Loucy (cell line): ENCODE results near the gene RNU6-7.

Source experiments
- H2AFZ ChIP-seq: fragments of 200-600 bp; sonication (generic); 2 replicates; pipeline ENCODE4 v1.6.0; 2016; ENCODE audit warnings: antibody characterized with exemption, mild to moderate bottlenecking, low read length, moderate library complexity
- H3F3A ChIP-seq: fragments of 200-600 bp; 2 replicates; pipeline ENCODE4 v1.6.0; 2016; ENCODE audit warnings: antibody characterized with exemption, low read depth, mild to moderate bottlenecking
- H3K27me3 ChIP-seq: fragments of 200-600 bp; sonication (generic); 2 replicates; pipeline ENCODE4 v1.6.1; 2014; ENCODE audit warnings: low read length, mild to moderate bottlenecking; ENCODE audit not compliant: insufficient read depth, poor library complexity, severe bottlenecking
- H3K36me3 ChIP-seq: fragments of 200-600 bp; sonication (generic); 2 replicates; pipeline ENCODE4 v1.6.1; 2016; ENCODE audit warnings: low read length; ENCODE audit not compliant: insufficient read depth
- H3K4me1 ChIP-seq: fragments of 200-600 bp; sonication (generic); 2 replicates; pipeline ENCODE4 v1.5.1; 2014; ENCODE audit warnings: low read length, mild to moderate bottlenecking; ENCODE audit not compliant: insufficient read depth, poor library complexity, severe bottlenecking
- H3K4me2 ChIP-seq: fragments of 200-600 bp; sonication (generic); 2 replicates; pipeline ENCODE4 v1.6.0; 2014; ENCODE audit warnings: antibody characterized with exemption, low read length, low read depth, mild to moderate bottlenecking; ENCODE audit not compliant: poor library complexity, severe bottlenecking
- H3K4me3 ChIP-seq: fragments of 200-600 bp; sonication (generic); 2 replicates; pipeline ENCODE4 v1.5.1; 2014; ENCODE audit warnings: low read length, mild to moderate bottlenecking, mixed read lengths; ENCODE audit not compliant: poor library complexity, severe bottlenecking
- H3K79me2 ChIP-seq: fragments of 200-600 bp; sonication (generic); 2 replicates; pipeline ENCODE4 v1.6.1; 2014; ENCODE audit warnings: low read length; ENCODE audit not compliant: insufficient read depth
- H3K9ac ChIP-seq: fragments of 200-600 bp; sonication (generic); 2 replicates; pipeline ENCODE4 v1.6.0; 2014; ENCODE audit warnings: mild to moderate bottlenecking, low read depth, low read length, moderate library complexity; ENCODE audit not compliant: poor library complexity, severe bottlenecking
- H3K9me2 ChIP-seq: fragments of 200-600 bp; sonication (generic); replicated peaks from 2 replicates; pipeline ENCODE4 v1.6.1; 2016; ENCODE audit warnings: low read depth, low read length, mixed read lengths
- H3K9me3 ChIP-seq: fragments of 200-600 bp; sonication (generic); 2 replicates; pipeline ENCODE4 v1.6.1; 2014; ENCODE audit warnings: mild to moderate bottlenecking, antibody characterized with exemption, low read length, low read depth; ENCODE audit not compliant: insufficient read depth
- H4K20me1 ChIP-seq: fragments of 200-600 bp; sonication (generic); 2 replicates; pipeline ENCODE4 v1.6.0; 2014; ENCODE audit warnings: antibody characterized with exemption, low read length, mild to moderate bottlenecking; ENCODE audit not compliant: insufficient read depth, poor library complexity, severe bottlenecking
- EZH2phosphoT487 ChIP-seq: fragments of 200-600 bp; IDR thresholded peaks from 2 replicates; pipeline ENCODE4 v1.6.1; 2018; ENCODE audit warnings: antibody characterized with exemption, mild to moderate bottlenecking, moderate library complexity, borderline replicate concordance
- TF ChIP-seq, protein P1 (sequence below): fragments of 200-600 bp; sonication (generic); conservative IDR thresholded peaks from 2 replicates; pipeline ENCODE4 v1.5.1; 2014; ENCODE audit warnings: mild to moderate bottlenecking, antibody characterized with exemption, low read length

The RNU6-7 gene

DNA sequence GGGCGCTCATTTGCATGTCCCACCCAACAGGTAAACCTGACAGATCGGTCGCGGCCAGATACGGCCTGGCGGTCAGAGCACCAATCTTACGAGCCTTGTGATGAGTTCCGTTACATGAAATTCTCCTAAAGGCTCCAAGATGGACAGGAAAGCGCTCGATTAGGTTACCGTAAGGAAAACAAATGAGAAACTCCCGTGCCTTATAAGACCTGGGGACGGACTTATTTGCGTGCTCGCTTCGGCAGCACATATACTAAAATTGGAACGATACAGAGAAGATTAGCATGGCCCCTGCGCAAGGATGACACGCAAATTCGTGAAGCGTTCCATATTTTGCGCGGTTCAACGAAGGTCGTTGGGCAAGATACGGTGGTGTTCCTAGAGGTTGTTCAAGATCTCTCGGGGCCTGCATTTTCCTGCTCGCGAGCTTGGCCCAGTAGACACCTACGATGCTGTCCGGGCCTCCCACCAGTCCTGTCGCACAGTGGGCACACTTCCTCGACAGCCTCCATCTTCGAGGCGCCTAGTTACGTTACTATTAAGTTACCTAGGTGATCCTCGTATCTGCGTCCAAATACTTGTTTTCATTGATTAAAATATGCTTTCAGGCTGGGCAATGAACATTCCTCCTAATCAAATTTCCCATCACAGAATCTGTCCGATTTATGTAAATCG, at the start of gene RNU6-7:
RNU6-7 (plus strand) TSS at position 230 of the 675 bp plus-strand sequence.
- no peaks in the 10 kb centered on the region for H3K9me3 ChIP-seq
- TF ChIP-seq EZH2phosphoT487, result no peak
- TF ChIP-seq, protein P1, sequence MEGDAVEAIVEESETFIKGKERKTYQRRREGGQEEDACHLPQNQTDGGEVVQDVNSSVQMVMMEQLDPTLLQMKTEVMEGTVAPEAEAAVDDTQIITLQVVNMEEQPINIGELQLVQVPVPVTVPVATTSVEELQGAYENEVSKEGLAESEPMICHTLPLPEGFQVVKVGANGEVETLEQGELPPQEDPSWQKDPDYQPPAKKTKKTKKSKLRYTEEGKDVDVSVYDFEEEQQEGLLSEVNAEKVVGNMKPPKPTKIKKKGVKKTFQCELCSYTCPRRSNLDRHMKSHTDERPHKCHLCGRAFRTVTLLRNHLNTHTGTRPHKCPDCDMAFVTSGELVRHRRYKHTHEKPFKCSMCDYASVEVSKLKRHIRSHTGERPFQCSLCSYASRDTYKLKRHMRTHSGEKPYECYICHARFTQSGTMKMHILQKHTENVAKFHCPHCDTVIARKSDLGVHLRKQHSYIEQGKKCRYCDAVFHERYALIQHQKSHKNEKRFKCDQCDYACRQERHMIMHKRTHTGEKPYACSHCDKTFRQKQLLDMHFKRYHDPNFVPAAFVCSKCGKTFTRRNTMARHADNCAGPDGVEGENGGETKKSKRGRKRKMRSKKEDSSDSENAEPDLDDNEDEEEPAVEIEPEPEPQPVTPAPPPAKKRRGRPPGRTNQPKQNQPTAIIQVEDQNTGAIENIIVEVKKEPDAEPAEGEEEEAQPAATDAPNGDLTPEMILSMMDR, result no peak
- H3K9me2 ChIP-seq, result no peaks in the 10 kb centered on the region
- peak within 1 kb of the TSS; percentile 93 for H3K4me2 ChIP-seq
- H3K4me1 ChIP-seq, result peaks cover 20% of the 10 kb centered on the region
- no peaks in the 10 kb centered on the region for H3F3A ChIP-seq
- peak within 1 kb of the TSS; percentile 90 for H2AFZ ChIP-seq
- H3K27me3 ChIP-seq, result no peaks in the 10 kb centered on the region
- peak within 1 kb of the TSS; percentile 95 for H3K4me3 ChIP-seq
- H3K9ac ChIP-seq, result peak within 1 kb of the TSS; percentile 77
- no peaks in the 10 kb centered on the region for H3K79me2 ChIP-seq
- H4K20me1 ChIP-seq, result no peaks in the 10 kb centered on the region
- no peaks in the 10 kb centered on the region for H3K36me3 ChIP-seq

DNA sequence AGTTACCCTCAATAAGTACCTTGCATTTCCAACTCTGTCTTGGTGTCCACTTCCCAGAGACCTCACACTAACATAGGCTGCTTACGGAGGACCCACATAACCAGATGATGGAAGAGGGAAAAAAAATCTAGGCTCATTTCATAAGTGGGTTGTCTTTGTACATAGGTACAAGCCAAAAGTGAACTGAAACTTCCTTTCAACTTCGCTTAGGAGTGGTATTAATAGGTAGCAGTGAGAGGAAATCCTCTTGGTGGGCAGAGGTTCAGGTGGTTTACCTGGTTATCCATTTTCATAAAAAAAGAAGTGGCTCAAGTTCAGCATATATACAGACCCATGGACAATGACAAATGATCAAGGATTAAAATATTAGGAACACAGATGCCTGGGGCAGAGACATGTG, 35.8 kb upstream of the RNU6-7 start:
- Histone ChIP-seq H3K27me3 (no peaks in the 10 kb centered on the region), H3K9ac (no peak overlapping the region), H3K4me1 (peaks cover 17% of the 10 kb centered on the region), H3K4me3 (no peak overlapping the region), H3K79me2 (no peaks in the 10 kb centered on the region), H3K36me3 (no peaks in the 10 kb centered on the region), H4K20me1 (no peaks in the 10 kb centered on the region), H3F3A (peaks cover 3% of the 10 kb centered on the region; the same call in 1 of the 2 replicates), H2AFZ (no peak overlapping the region), H3K9me2 (no peaks in the 10 kb centered on the region), H3K9me3 (no peaks in the 10 kb centered on the region), H3K4me2 (no peak overlapping the region)
- TF ChIP-seq, protein P1, result no peak
- no peak for TF ChIP-seq EZH2phosphoT487

GRCh38 chr14:32166924-32167323, 34.9 kb upstream of the RNU6-7 start:
- no peak overlapping the region for H3K9ac ChIP-seq
- no peaks in the 10 kb centered on the region for H3K36me3 ChIP-seq
- H2AFZ ChIP-seq, result no peak overlapping the region
- TF ChIP-seq EZH2phosphoT487, result no peak
- TF ChIP-seq, protein P1, result no peak
- H3K9me3 ChIP-seq, result no peaks in the 10 kb centered on the region
- H3K4me3 ChIP-seq, result no peak overlapping the region
- no peaks in the 10 kb centered on the region for H4K20me1 ChIP-seq
- H3F3A ChIP-seq, result peaks cover 3% of the 10 kb centered on the region; the same call in 1 of the 2 replicates
- H3K27me3 ChIP-seq, result no peaks in the 10 kb centered on the region
- no peak overlapping the region for H3K4me2 ChIP-seq
- H3K9me2 ChIP-seq, result no peaks in the 10 kb centered on the region
- peaks cover 17% of the 10 kb centered on the region for H3K4me1 ChIP-seq
- H3K79me2 ChIP-seq, result no peaks in the 10 kb centered on the region
